GM12878 (cell line): ENCODE measurements around the gene GRK5. TPM values are rescaled to one million over a fixed set of nuclear protein-coding genes. Genes with fewer than 3 reads are reported as not detected.

ENCODE experiments used
- ATAC-seq: fragments of 200-7000 bp; cut with Tn5 transposase; 3 replicates; pipeline ENCODE4 v1.9.1; 2020; ENCODE audit warnings: mild to moderate bottlenecking, moderate library complexity
- BruUV-seq: library from RNA; stranded (reverse); fragments of 400-500 nt; replicated peaks from 2 replicates; lab custom pipeline; 2021; lab: Mats Ljungman, UMichigan
- CTCF ChIA-PET: fragments of 300-600 bp; sonication (Branson Sonifier 250); formaldehyde crosslinking; extraction: SDS; loops from one replicate; lab custom pipeline; 2021; ENCODE audit warnings: inconsistent platforms; lab: Yijun Ruan, JAX
- POLR2A ChIA-PET: fragments of 350-600 bp; formaldehyde crosslinking; extraction: SDS; loops from one replicate; lab custom pipeline; 2021; ENCODE audit warnings: inconsistent platforms; lab: Charles Lee
- RAD21 ChIA-PET: fragments of 300-600 bp; sonication (Branson Sonifier 250); formaldehyde crosslinking; loops from one replicate; lab custom pipeline; 2023; ENCODE audit warnings: antibody characterized with exemption; ENCODE audit not compliant: unreplicated experiment; lab: Charles Lee
- SMC1A ChIA-PET: fragments of 300-600 bp; sonication (Branson Sonifier 250); formaldehyde crosslinking; loops from one replicate; lab custom pipeline; 2023; ENCODE audit not compliant: unreplicated experiment, uncharacterized antibody; lab: Charles Lee
- DNase-seq: peaks from one replicate; pipeline ENCODE4 v3.0.0-alpha.2; 2011; ENCODE audit warnings: low read depth, low spot score
- FAIRE-seq: peaks from 3 replicates; lab custom pipeline; 2011; peaks lifted over from hg19 to GRCh38; lab: Jason Lieb, UNC
- H2AFZ ChIP-seq: 2 replicates; pipeline ENCODE4 v1.6.0; 2011; ENCODE audit warnings: low read depth, low read length, control low read depth; ENCODE audit not compliant: control insufficient read depth
- H3K27ac ChIP-seq: 2 replicates; pipeline ENCODE4 v1.5.1; 2011; ENCODE audit warnings: control low read depth; ENCODE audit not compliant: control insufficient read depth, insufficient read depth
- H3K27me3 ChIP-seq, 2 experiments: replicated peaks in 1 of 2; 2 replicates each; pipeline versions ENCODE4 v1.6.0 to v1.6.1; 2011; ENCODE audit warnings: low read length in 1 of 2; ENCODE audit not compliant: control insufficient read depth in 2 of 2, insufficient read depth in 2 of 2
- H3K36me3 ChIP-seq, 2 experiments: 2 replicates each; pipeline ENCODE4 v1.5.1; 2011; ENCODE audit warnings: low read length in 1 of 2; ENCODE audit not compliant: control insufficient read depth in 2 of 2, insufficient read depth in 2 of 2
- H3K4me1 ChIP-seq: 2 replicates; pipeline ENCODE4 v1.6.1; 2011; ENCODE audit warnings: mild to moderate bottlenecking, low read length, moderate library complexity, mixed read lengths; ENCODE audit not compliant: control insufficient read depth, insufficient read depth
- H3K4me2 ChIP-seq: 2 replicates; pipeline ENCODE4 v1.6.0; 2011; ENCODE audit warnings: control low read depth; ENCODE audit not compliant: control insufficient read depth, insufficient read depth
- H3K4me3 ChIP-seq: fragments of 200-600 bp; sonication (generic); 2 replicates; pipeline ENCODE4 v1.5.1; 2016
- H3K79me2 ChIP-seq: 2 replicates; pipeline ENCODE4 v1.6.0; 2011; ENCODE audit warnings: low read length; ENCODE audit not compliant: control insufficient read depth, insufficient read depth
- H3K9ac ChIP-seq: 2 replicates; pipeline ENCODE4 v1.8.0; 2011; ENCODE audit warnings: low read length, control low read depth, mixed read lengths; ENCODE audit not compliant: control insufficient read depth, insufficient read depth
- H3K9me3 ChIP-seq: replicated peaks from 3 replicates; pipeline ENCODE4 v1.5.1; 2011; ENCODE audit warnings: mild to moderate bottlenecking, low read length; ENCODE audit not compliant: control insufficient read depth, insufficient read depth
- H4K20me1 ChIP-seq: 2 replicates; pipeline ENCODE4 v1.6.0; 2011; ENCODE audit not compliant: control insufficient read depth, insufficient read depth
- CHD1 ChIP-seq: IDR thresholded peaks from 2 replicates; pipeline ENCODE4 v1.6.1; 2012; ENCODE audit warnings: low read depth, low read length, improper control_type of control experiment
- GATAD2B ChIP-seq: fragments of 450-650 bp; conservative IDR thresholded peaks from 2 replicates; pipeline ENCODE4 v1.6.1; 2017; ENCODE audit warnings: low read depth, mild to moderate bottlenecking, moderate library complexity
- MEF2A ChIP-seq: IDR thresholded peaks from 2 replicates; pipeline ENCODE4 v1.6.1; 2011; ENCODE audit warnings: low read depth, mild to moderate bottlenecking, low read length, moderate library complexity; ENCODE audit not compliant: insufficient read depth
- MYC ChIP-seq: IDR thresholded peaks from 2 replicates; pipeline ENCODE4 v1.6.1; 2011; ENCODE audit warnings: mild to moderate bottlenecking, low read length, moderate library complexity, inconsistent platforms; ENCODE audit not compliant: insufficient read depth, insufficient replicate concordance, insufficient read length, severe bottlenecking
- NFYB ChIP-seq: IDR thresholded peaks from 2 replicates; pipeline ENCODE4 v1.6.1; 2011; ENCODE audit warnings: low read depth, mild to moderate bottlenecking, low read length, improper control_type of control experiment, moderate library complexity; ENCODE audit not compliant: insufficient read depth
- RELA ChIP-seq: fragments of 450-650 bp; IDR thresholded peaks from 2 replicates; pipeline ENCODE4 v1.8.0; 2014; ENCODE audit warnings: borderline replicate concordance; ENCODE audit not compliant: partially characterized antibody
- SREBF1 ChIP-seq: IDR thresholded peaks from 2 replicates; pipeline ENCODE4 v1.6.1; 2012; ENCODE audit warnings: mild to moderate bottlenecking, low read length
- YBX1 ChIP-seq: fragments of 450-650 bp; IDR thresholded peaks from 2 replicates; pipeline ENCODE4 v1.6.1; 2016; ENCODE audit warnings: antibody characterized with exemption
- ZNF622 ChIP-seq: fragments of 450-650 bp; IDR thresholded peaks from 2 replicates; pipeline ENCODE4 v1.6.1; 2017; ENCODE audit warnings: mild to moderate bottlenecking, inconsistent platforms
- WGBS: methylation state at CpG from one replicate; pipeline ENCODE4 v1.1.6; 2016; ENCODE audit warnings: low lambda C conversion rate; ENCODE audit not compliant: insufficient replicate concordance, insufficient coverage; ENCODE audit errors: missing lambda C conversion rate; 5-methylcytosine and 5-hydroxymethylcytosine counted together
- in situ Hi-C: fragments of 300-500 bp; cut with MboI; formaldehyde crosslinking; loops from 9 replicates; pipeline ENCODE4 v1.14.3; 2018; ENCODE audit warnings: mixed read lengths
- intact Hi-C: fragments of 100-400 bp; cut with micrococcal nuclease; formaldehyde crosslinking; loops from one replicate; pipeline ENCODE4 v1.14.2; 2022; ENCODE audit not compliant: unreplicated experiment
- polyA plus RNA-seq, 11 experiments: library from polyadenylated mRNA; depleted of rRNA in 4 of 11; unstranded in 6 of 11; stranded (reverse) in 5 of 11; fragments of >200 nt; fragmentation: Nextera tagmentation in 4 of 11; fragmentation: Illumina TruSeq in 1 of 11; extraction: Ambion mirVana in 4 of 11; extraction: Trizol in 1 of 11; gene quantifications; 1 replicate in 1 of 11; 2 replicates in 10 of 11; pipeline versions ENCODE4 v1.2.1 to v1.2.3, GENCODE V29; 2011 to 2016; ENCODE audit warnings: inconsistent platforms in 2 of 11, missing spikeins in 2 of 11, low read depth in 1 of 11
- total RNA-seq, 4 experiments: library from RNA; depleted of rRNA in 3 of 4; stranded (reverse); fragments of >200 nt in 3 of 4; fragmentation: Illumina TruSeq in 1 of 4; extraction: Trizol in 1 of 4; gene quantifications; 2 replicates each; pipeline versions ENCODE4 v1.2.1 to v1.2.3, GENCODE V29; 2013 to 2021

Gene GRK5
- total and polyA plus RNA-seq, 10 of the 15 experiments (the other 5 are each of a cell fraction or from before 2014, with no cell fraction given): 0.11 to 22.1 (median 10.0) TPM

- Histone ChIP-seq H3K27me3 (no peaks in the 10 kb centered on the region), H3K4me3 (no peak overlapping the region), H3K4me1 (peaks cover 10% of the 10 kb centered on the region), H3K9ac (no peak overlapping the region), H4K20me1 (no peaks in the 10 kb centered on the region), H3K27ac (no peak overlapping the region), H3K9me3 (no peaks in the 10 kb centered on the region), H3K79me2 (peaks cover 13% of the 10 kb centered on the region), H3K36me3 (no peaks in the 10 kb centered on the region), H2AFZ (no peak overlapping the region), H3K4me2 (no peak overlapping the region)
- FAIRE-seq (no peak), ATAC-seq (no peak), DNase-seq (no peak)
- TF ChIP-seq MEF2A: no peak
- no peak for TF ChIP-seq SREBF1
- TF ChIP-seq YBX1: no peak
- ChIA-PET RAD21 (no interaction called here), POLR2A (interaction anchor here (0.5 kb wide), 1 partner anchor 10 kb away, joined by 6 read pairs; no protein-coding TSS in a partner anchor), SMC1A (no interaction called here), CTCF (interaction anchor here (1.1 to 4.1 kb wide), 2 partner anchors 8 to 11 kb away, joined by 3 to 23 read pairs; partner anchors contain the start of gene GRK5)
- in situ Hi-C loops: no loop called here
- WGBS: 66% methylated on average over 4 of the region's 4 CpGs
- BruUV-seq: no TSS peak
- intact Hi-C loops: no loop called here
Measured at GRCh38 chr10:119217991-119218490, 10.7 kb downstream of the GRK5 start.

GRCh38 chr10:119219871-119220270, 12.5 kb downstream of the GRK5 start:
- ChIA-PET POLR2A (no interaction called here), CTCF (interaction anchor here (0.9 to 4.1 kb wide), 2 partner anchors 10 to 270 kb away, joined by 3 to 23 read pairs; no protein-coding TSS in a partner anchor), RAD21 (no interaction called here), SMC1A (interaction anchor here (0.7 kb wide), 1 partner anchor 90 kb away, joined by 3 read pairs; no protein-coding TSS in a partner anchor)
- no peak for FAIRE-seq
- no peak for ATAC-seq
- H3K9ac ChIP-seq: no peak overlapping the region
- no peak overlapping the region for H3K4me3 ChIP-seq
- WGBS: 95% methylated on average over 5 of the region's 5 CpGs
- 0 out of 2 replicates have a peak, but pooled peaks cover 2% of the 10 kb centered on the region for H3K4me1 ChIP-seq
- intact Hi-C loops (no loop called here), in situ Hi-C loops (no loop called here)
- H3K79me2 ChIP-seq: peaks cover 3% of the 10 kb centered on the region
- no peaks in the 10 kb centered on the region for H3K9me3 ChIP-seq
- no TSS peak for BruUV-seq
- H4K20me1 ChIP-seq: no peaks in the 10 kb centered on the region
- DNase-seq: no peak
- H3K27me3 ChIP-seq: no peaks in the 10 kb centered on the region
- no peak for TF ChIP-seq RELA
- TF ChIP-seq NFYB: no peak
- no peak for TF ChIP-seq ZNF622
- TF ChIP-seq MYC: no peak
- no peak for TF ChIP-seq GATAD2B
- no peak for TF ChIP-seq CHD1
- no peak overlapping the region for H3K27ac ChIP-seq
- H3K4me2 ChIP-seq: no peak overlapping the region
- H3K36me3 ChIP-seq: no peaks in the 10 kb centered on the region
- H2AFZ ChIP-seq: no peak overlapping the region
